Psoas muscle (tissue), 8 donors: ENCODE data around the gene SCO2. TPM values are rescaled to one million over a fixed set of nuclear protein-coding genes. Genes with fewer than 3 reads are reported as not detected.

ENCODE experiments used
- ATAC-seq, 4 donors: fragments of 200-7000 bp; cut with Tn5 transposase; one replicate each; pipeline ENCODE4 v1.9.1; 2020; ENCODE audit warnings: moderate library complexity in 3 of 4, mild to moderate bottlenecking in 2 of 4
- DNase-seq, 2 donors: peaks; one replicate each; pipeline ENCODE4 v3.0.0-alpha.2; 2020
- H3K27ac ChIP-seq: fragments of 200-600 bp; one replicate; pipeline ENCODE4 v1.8.0; 2022
- H3K27me3 ChIP-seq, 3 donors: fragments of 200-600 bp in 1 of 3; one replicate each; pipeline versions ENCODE4 v1.6.1 to v1.8.0; 2013 to 2022; ENCODE audit warnings: low read length in 2 of 3, mild to moderate bottlenecking in 2 of 3, moderate library complexity in 1 of 3; ENCODE audit not compliant: insufficient read depth in 3 of 3
- H3K36me3 ChIP-seq, 2 donors: fragments of 200-600 bp in 1 of 2; one replicate each; pipeline versions ENCODE4 v1.6.1 to v1.8.0; 2013 to 2022; ENCODE audit warnings: low read depth in 1 of 2, mild to moderate bottlenecking in 1 of 2, moderate library complexity in 1 of 2; ENCODE audit not compliant: insufficient read depth in 1 of 2
- H3K4me1 ChIP-seq: fragments of 200-600 bp; one replicate; pipeline ENCODE4 v1.8.0; 2022
- H3K4me3 ChIP-seq: fragments of 200-600 bp; one replicate; pipeline ENCODE4 v1.8.0; 2022; ENCODE audit warnings: mild to moderate bottlenecking
- H3K9me3 ChIP-seq: fragments of 200-600 bp; one replicate; pipeline ENCODE4 v1.8.0; 2022
- WGBS, 3 donors: extraction: QIAGEN DNeasy Blood & Tissue Kit; methylation state at CpG; one replicate each; pipeline versions ENCODE4 v1.1.6 to v1.1.7; 2013; 5-methylcytosine and 5-hydroxymethylcytosine counted together
- intact Hi-C, 2 donors: fragments of 100-400 bp; cut with DNase I; formaldehyde crosslinking; loops; one replicate each; pipeline versions ENCODE4 v1.11.0 to v1.14.2; 2022
- polyA plus RNA-seq, 3 donors: library from polyadenylated mRNA; stranded (reverse); fragments of 200-250 nt; gene quantifications; one replicate each; pipeline ENCODE4 v1.2.3, GENCODE V29; 2013
- total RNA-seq, 4 donors: library from RNA; stranded (reverse); fragmentation: NEBNext Ultra II Directional in 2 of 4; extraction: Animal tissue kit (Norgen Biotek cat#: 25700) in 2 of 4; gene quantifications; one replicate each; pipeline versions ENCODE4 v1.2.1 to v1.2.4, GENCODE V29; 2021 to 2023
- TF ChIP-seq, protein P1 (sequence below): fragments of 200-600 bp; IDR thresholded peaks from one replicate; pipeline ENCODE4 v1.8.0; 2022; ENCODE audit warnings: antibody characterized with exemption
- donor health status: healthy with polysubstance abuse.
- donor health status: DM: no; HTN: no; CAD: no; lungs with moderate emphysema.
- donor health status: Bipolar disorder and iron deficiency.
- donor health status: healthy.
- donor health status: DM: yes; HTN: yes; CAD: no.
- donor health status: DM: no; HTN: no; CAD: no.
- donor health status: DM: no; HTN: no; CAD: no.
- donor health status: DM: yes; HTN: yes; CAD: no.

The SCO2 gene
- total and polyA plus RNA-seq, 7 donors: 0.97 to 1.00 (median 0.99) TPM; not detected in 4

DNA sequence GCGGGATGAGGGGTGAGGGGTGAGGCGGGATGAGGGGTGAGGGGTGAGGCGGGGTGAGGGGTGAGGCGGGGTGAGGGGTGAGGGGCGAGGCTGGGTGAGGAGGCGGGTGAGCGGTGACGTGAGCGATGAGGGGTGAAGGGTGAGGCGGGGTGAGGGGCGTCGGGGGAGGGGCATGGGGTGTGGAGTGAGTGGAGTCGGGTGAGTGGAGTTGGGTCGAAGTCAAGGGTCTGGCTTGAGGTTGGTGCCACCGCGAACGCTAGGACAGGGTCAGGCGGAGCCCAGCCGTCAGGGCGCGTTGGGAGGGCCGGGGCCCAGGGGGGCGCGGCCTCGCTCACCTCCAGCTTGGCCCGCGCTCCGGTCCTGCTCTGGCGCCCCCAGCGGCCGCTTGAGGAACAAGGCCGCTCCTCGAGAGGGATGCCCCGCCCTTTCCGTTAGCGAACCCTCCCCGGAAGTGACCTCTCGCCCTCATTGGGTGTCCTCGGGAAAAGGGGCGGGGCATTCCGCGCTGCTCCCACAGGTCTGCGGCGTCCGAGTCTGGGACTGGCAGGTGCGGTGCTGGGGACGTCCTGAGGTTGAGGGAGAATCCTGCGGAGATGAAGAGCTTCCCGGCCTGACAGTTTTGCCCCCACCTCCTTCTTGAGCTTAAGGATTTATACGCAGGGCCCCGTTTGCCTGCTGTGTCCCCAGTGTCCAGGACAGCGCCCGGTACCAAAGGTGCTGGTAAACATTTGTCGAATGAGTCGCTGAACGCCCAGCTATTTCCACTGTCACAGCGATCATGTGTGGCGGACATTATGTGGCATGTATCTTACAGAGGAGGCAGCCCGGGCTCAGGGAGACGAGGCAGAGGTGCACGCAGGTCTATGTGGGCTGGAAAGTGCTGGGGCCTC is 37.4 kb upstream of the SCO2 start, which contains the start of gene SYCE3:
Gene SYCE3 (minus strand): TSS at position 397 of the 890 bp plus-strand sequence. CDS start 6,514 bp downstream, outside the sequence.
- Histone ChIP-seq H3K9me3 (no peaks in the 10 kb centered on the region), H3K27ac (peak within 1 kb of the TSS; percentile 78), H3K27me3 (no peaks in the 10 kb centered on the region), H3K36me3 (peaks cover 0 to 7% of the 10 kb centered on the region in 2 donors), H3K4me3 (peak within 1 kb of the TSS; percentile 72), H3K4me1 (peaks cover 5% of the 10 kb centered on the region)
- peak; percentile 96 to 99 (median 96) for ATAC-seq
- intact Hi-C loops: loop anchor here in 1 of 2 donors (5.0 kb wide), 1 partner anchor 35 kb away; the partner anchor contains the start of gene SCO2
- 1 to 6% (median 5%) methylated on average over 34 to 58 of the region's 61 CpGs for WGBS, 3 donors
- TF ChIP-seq, protein P1, sequence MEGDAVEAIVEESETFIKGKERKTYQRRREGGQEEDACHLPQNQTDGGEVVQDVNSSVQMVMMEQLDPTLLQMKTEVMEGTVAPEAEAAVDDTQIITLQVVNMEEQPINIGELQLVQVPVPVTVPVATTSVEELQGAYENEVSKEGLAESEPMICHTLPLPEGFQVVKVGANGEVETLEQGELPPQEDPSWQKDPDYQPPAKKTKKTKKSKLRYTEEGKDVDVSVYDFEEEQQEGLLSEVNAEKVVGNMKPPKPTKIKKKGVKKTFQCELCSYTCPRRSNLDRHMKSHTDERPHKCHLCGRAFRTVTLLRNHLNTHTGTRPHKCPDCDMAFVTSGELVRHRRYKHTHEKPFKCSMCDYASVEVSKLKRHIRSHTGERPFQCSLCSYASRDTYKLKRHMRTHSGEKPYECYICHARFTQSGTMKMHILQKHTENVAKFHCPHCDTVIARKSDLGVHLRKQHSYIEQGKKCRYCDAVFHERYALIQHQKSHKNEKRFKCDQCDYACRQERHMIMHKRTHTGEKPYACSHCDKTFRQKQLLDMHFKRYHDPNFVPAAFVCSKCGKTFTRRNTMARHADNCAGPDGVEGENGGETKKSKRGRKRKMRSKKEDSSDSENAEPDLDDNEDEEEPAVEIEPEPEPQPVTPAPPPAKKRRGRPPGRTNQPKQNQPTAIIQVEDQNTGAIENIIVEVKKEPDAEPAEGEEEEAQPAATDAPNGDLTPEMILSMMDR: peak; percentile 96
- peak; percentile 95 to 99 for DNase-seq

DNA sequence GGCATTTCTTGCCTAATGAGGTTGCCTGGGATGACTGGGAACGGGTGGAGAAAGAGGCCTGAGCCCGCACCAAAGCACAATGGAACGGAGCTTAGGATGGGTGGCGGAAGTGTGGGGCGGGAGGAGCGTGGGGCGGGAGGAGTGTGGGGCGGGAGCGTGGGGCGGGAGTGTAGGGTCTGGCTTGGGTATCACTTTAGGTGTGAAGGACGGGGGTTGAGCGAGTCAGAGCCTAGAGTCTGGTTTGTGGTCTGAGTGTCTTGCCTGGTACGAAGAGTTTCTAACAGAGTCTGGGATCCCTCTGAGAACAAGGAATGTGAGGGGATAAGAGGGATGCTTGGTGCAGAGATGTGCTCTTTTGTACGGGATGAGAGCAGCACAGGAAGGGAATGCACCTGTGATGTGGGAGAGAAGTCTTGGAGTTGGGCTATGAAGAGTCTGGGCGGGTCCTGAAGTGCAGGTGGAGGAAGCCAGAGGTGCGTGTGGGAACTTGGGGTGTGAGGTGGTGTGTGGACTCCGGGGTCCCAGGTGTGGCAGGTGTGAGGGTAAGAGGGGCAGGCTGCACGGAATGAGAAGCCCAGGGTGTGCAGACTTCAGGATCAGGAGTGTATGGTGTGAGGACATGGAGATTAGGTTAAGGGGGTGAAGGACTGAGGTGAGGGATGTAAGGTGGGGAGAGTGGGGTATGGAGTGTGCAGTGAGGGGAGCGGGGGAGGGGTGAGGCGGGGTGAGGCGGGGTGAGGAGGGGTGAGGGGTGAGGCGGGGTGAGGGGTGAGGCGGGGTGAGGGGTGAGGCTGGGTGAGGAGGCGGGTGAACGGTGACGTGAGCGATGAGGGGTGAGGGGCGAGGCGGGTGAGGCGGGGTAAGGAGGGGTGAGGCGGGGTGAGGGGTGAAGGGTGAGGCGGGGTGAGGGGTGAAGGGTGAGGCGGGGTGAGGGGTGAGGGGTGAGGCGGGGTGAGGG is 36.3 kb upstream of the SCO2 start:
- Histone ChIP-seq H3K4me1 (peaks cover 5% of the 10 kb centered on the region), H3K27me3 (no peaks in the 10 kb centered on the region), H3K4me3 (no peak overlapping the region), H3K27ac (no peak overlapping the region), H3K36me3 (no peaks in the 10 kb centered on the region), H3K9me3 (no peaks in the 10 kb centered on the region)
- TF ChIP-seq, protein P1: no peak
- ATAC-seq: no peak
- 62 to 71% (median 66%) methylated on average over 20 to 29 of the region's 34 CpGs for WGBS, 3 donors
- peak in 1 of 2 donors; percentile 56 for DNase-seq
- intact Hi-C loops: loop anchor here in 1 of 2 donors (5.0 kb wide), 1 partner anchor 34 kb away; the partner anchor contains the start of gene SCO2

DNA sequence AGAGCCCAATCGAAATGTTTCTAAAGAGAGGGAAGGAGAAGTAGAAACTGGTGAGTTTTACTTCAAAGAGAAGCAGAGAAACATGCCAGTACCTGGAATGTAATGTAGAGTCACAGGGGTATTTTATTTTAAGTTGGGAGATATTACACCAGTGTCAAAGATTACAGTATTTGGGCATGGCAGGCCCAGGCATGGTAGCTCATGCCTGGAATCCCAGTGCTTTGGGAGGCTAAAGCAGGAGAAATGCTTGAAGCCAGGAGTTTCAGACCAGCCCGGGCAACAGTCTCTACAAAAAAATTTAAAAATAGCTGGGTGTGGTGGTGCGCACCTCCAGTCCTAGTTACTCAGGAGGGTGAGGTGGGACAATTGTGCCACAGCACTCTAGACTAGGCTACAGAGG is 34.6 kb upstream of the SCO2 start:
- Histone ChIP-seq H3K27me3 (no peaks in the 10 kb centered on the region), H3K9me3 (no peaks in the 10 kb centered on the region), H3K4me1 (peaks cover 5% of the 10 kb centered on the region), H3K36me3 (no peaks in the 10 kb centered on the region), H3K4me3 (no peak overlapping the region), H3K27ac (no peak overlapping the region)
- ATAC-seq: no peak
- WGBS, 3 donors: 85 to 89% (median 89%) methylated on average over 3 of the region's 3 CpGs
- intact Hi-C loops: loop anchor here in 1 of 2 donors (5.0 kb wide), 1 partner anchor 33 kb away; the partner anchor contains the start of gene SCO2
- TF ChIP-seq, protein P1: no peak
- DNase-seq: no peak

DNA sequence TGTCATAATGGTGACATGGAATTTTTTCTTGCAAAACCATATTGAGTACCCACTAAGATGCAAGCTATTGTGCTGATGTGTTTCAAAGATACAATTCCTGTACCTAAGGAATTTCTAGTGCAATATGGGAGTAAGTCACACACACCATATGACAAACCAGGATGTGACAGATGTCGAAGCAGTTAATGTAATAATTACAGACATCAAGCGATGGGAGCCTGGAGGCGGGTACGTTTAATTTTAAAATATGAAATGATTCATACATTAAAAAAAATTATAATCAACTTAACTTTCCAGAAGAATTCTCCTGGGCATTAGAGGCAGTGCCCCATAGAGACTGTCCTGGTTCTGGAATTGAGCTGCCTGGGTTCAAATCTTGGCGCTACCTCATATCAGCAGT is 31.3 kb upstream of the SCO2 start:
- intact Hi-C loops: no loop called here
- WGBS, 3 donors: 76 to 83% (median 79%) methylated on average over 5 of the region's 5 CpGs
- TF ChIP-seq, protein P1: no peak

More for the DNA sequence above, 31.3 kb upstream of the SCO2 start:
- no peak for ATAC-seq
- H3K4me1 ChIP-seq: no peaks in the 10 kb centered on the region
- H3K9me3 ChIP-seq: no peaks in the 10 kb centered on the region
- H3K4me3 ChIP-seq: no peak overlapping the region
- no peak overlapping the region for H3K27ac ChIP-seq
- no peak for DNase-seq
- no peaks in the 10 kb centered on the region for H3K36me3 ChIP-seq
- peaks cover 0 to 10% (median 0%) of the 10 kb centered on the region in 3 donors for H3K27me3 ChIP-seq
